GM11168 (cell line): Measurements from ENCODE around the gene TBC1D7.

Experiments
- in situ Hi-C: fragments of 300-500 bp; cut with MboI; formaldehyde crosslinking; loops from one replicate; pipeline ENCODE4 v1.12.0; 2022; ENCODE audit warnings: low sequenced_read_pairs; ENCODE audit not compliant: unreplicated experiment

The TBC1D7 gene

GRCh38 chr6:13328076-13328874, at the start of gene TBC1D7:
Gene TBC1D7 (minus strand): TSS chr6:13328537. CDS start chr6:13326898, 1,639 bp downstream.
- in situ Hi-C loops: loop anchor here (10.0 kb wide), 1 partner anchor 103 kb away; no protein-coding TSS in a partner anchor

- in situ Hi-C loops: no loop called here
Observed at GRCh38 chr6:13377054-13377758, 48.9 kb upstream of the TBC1D7 start.

- in situ Hi-C loops: no loop called here
Observed at GRCh38 chr6:13375360-13375878, 47.1 kb upstream of the TBC1D7 start.

- in situ Hi-C loops: no loop called here
Observed at GRCh38 chr6:13373919-13374318, 45.6 kb upstream of the TBC1D7 start.

- in situ Hi-C loops: no loop called here
Observed at GRCh38 chr6:13373488-13373886, 45.1 kb upstream of the TBC1D7 start.

GRCh38 chr6:13372688-13373487, 44.6 kb upstream of the TBC1D7 start:
- in situ Hi-C loops: no loop called here

GRCh38 chr6:13372076-13372475, 43.7 kb upstream of the TBC1D7 start:
- in situ Hi-C loops: no loop called here

- in situ Hi-C loops: no loop called here
Observed at GRCh38 chr6:13371421-13372072, 43.2 kb upstream of the TBC1D7 start.

- in situ Hi-C loops: no loop called here
Observed at GRCh38 chr6:13370623-13371022, 42.3 kb upstream of the TBC1D7 start.

- in situ Hi-C loops: no loop called here
Observed at GRCh38 chr6:13369591-13369990, 41.3 kb upstream of the TBC1D7 start.

GRCh38 chr6:13368731-13369115, 40.4 kb upstream of the TBC1D7 start:
- in situ Hi-C loops: no loop called here

GRCh38 chr6:13368079-13368730, 39.9 kb upstream of the TBC1D7 start:
- in situ Hi-C loops: no loop called here

GRCh38 chr6:13367396-13367795, 39.1 kb upstream of the TBC1D7 start:
- in situ Hi-C loops: no loop called here

GRCh38 chr6:13365320-13365719, 37.0 kb upstream of the TBC1D7 start:
- in situ Hi-C loops: no loop called here

- in situ Hi-C loops: no loop called here
Observed at GRCh38 chr6:13364842-13365241, 36.5 kb upstream of the TBC1D7 start.

- in situ Hi-C loops: no loop called here
Observed at GRCh38 chr6:13362412-13362811, 34.1 kb upstream of the TBC1D7 start.

- in situ Hi-C loops: no loop called here
Observed at GRCh38 chr6:13360671-13361540, 32.6 kb upstream of the TBC1D7 start.

GRCh38 chr6:13359287-13359686, 30.9 kb upstream of the TBC1D7 start:
- in situ Hi-C loops: loop anchor here (10.0 kb wide), 1 partner anchor 66 kb away; no protein-coding TSS in a partner anchor
